Fibroblast of the aortic adventitia (primary cell): ENCODE measurements around the gene FAM89A. TPM values are rescaled to one million over a fixed set of nuclear protein-coding genes. Genes with fewer than 3 reads are reported as not detected.
"Not testable (repeated sequence)": the region's sequence is repeated elsewhere in the genome, so short reads cannot be mapped to it uniquely, and the experiment has no call there.

Experiments
- DNase-seq: peaks from one replicate; pipeline ENCODE4 v3.0.0-alpha.2; 2010; ENCODE audit warnings: low read depth
- H3K4me3 ChIP-seq: 2 replicates; pipeline ENCODE4 v1.5.1; 2011; ENCODE audit warnings: low read depth, mild to moderate bottlenecking, control low read depth, low read length, moderate library complexity
- CTCF ChIP-seq: IDR thresholded peaks from 2 replicates; pipeline ENCODE4 v1.5.1; 2011; ENCODE audit warnings: mild to moderate bottlenecking, low read length, control low read depth, inconsistent platforms; ENCODE audit not compliant: insufficient read depth
- total RNA-seq: library from RNA; depleted of rRNA; stranded (reverse); fragments of >200 nt; gene quantifications from 2 replicates; pipeline ENCODE4 v1.2.3, GENCODE V29; 2012; ENCODE audit warnings: low replicate concordance

Gene FAM89A
- total RNA-seq, 1 donor, result 2.0 TPM

GRCh38 chr1:231050395-231050794 lies 10.3 kb upstream of the FAM89A start:
- no peak for TF ChIP-seq CTCF
- H3K4me3 ChIP-seq, result no peak overlapping the region
- DNase-seq, result no peak

- no peak for TF ChIP-seq CTCF
- H3K4me3 ChIP-seq, result no peak overlapping the region
- no peak for DNase-seq
Observed at GRCh38 chr1:231049121-231049979, 9.3 kb upstream of the FAM89A start.

GRCh38 chr1:231048419-231048818 lies 8.4 kb upstream of the FAM89A start:
- not testable (repeated sequence) for DNase-seq, H3K4me3 ChIP-seq

- DNase-seq, H3K4me3 ChIP-seq: not testable (repeated sequence)
Observed at GRCh38 chr1:231047529-231047928, 7.5 kb upstream of the FAM89A start.

GRCh38 chr1:231046730-231047395 lies 6.8 kb upstream of the FAM89A start:
- no peak for DNase-seq
- H3K4me3 ChIP-seq, result no peak overlapping the region
- TF ChIP-seq CTCF, result no peak

GRCh38 chr1:231045921-231046729 lies 6.1 kb upstream of the FAM89A start:
- not testable (repeated sequence) for H3K4me3 ChIP-seq, DNase-seq

- no peak overlapping the region for H3K4me3 ChIP-seq
- no peak for TF ChIP-seq CTCF
- DNase-seq, result no peak
Observed at GRCh38 chr1:231045286-231045685, 5.2 kb upstream of the FAM89A start.

- no peak for TF ChIP-seq CTCF
- no peak overlapping the region for H3K4me3 ChIP-seq
- no peak for DNase-seq
Observed at GRCh38 chr1:231044588-231044987, 4.5 kb upstream of the FAM89A start.
